Measurements from ENCODE around the gene DSP.

Gene DSP

GRCh38 chr6:7580537-7580926 is 39.1 kb downstream of the DSP start:
- H3K27ac ChIP-seq = peak overlapping the region; percentile 38
- TF ChIP-seq CTCF (conservative IDR thresholded peaks at IDR 0.05; ENCODE audit: low read depth) = no peak
- DNase-seq (ENCODE audit: low spot score) = no peak
- ChIA-PET POLR2A (ENCODE audit: low non-redundant PET) (no interaction called here), CTCF (interaction anchor here (0.6 to 2.5 kb wide), 3 partner anchors 12 to 295 kb away, joined by 3 to 6 read pairs (median 4); no protein-coding TSS in a partner anchor)

- peak overlapping the region; percentile 38 for H3K27ac ChIP-seq
- DNase-seq (ENCODE audit: low spot score) = no peak
- POLR2A ChIA-PET (ENCODE audit: low non-redundant PET) = no interaction called here
- no peak for TF ChIP-seq CTCF (conservative IDR thresholded peaks at IDR 0.05; ENCODE audit: low read depth)
- CTCF ChIA-PET = interaction anchor here (0.6 to 2.5 kb wide), 3 partner anchors 13 to 162 kb away, joined by 3 to 6 read pairs (median 3); no protein-coding TSS in a partner anchor
Measured at GRCh38 chr6:7580927-7581618, 39.6 kb downstream of the DSP start.

- POLR2A ChIA-PET (ENCODE audit: low non-redundant PET) = no interaction called here
- CTCF ChIA-PET = interaction anchor here (0.6 kb wide), 1 partner anchor 141 kb away, joined by 3 read pairs; no protein-coding TSS in a partner anchor
- TF ChIP-seq CTCF (conservative IDR thresholded peaks at IDR 0.05; ENCODE audit: low read depth) = no peak
- no peak for DNase-seq (ENCODE audit: low spot score)
- peak overlapping the region; percentile 47 for H3K27ac ChIP-seq
Measured at GRCh38 chr6:7585287-7585930, 43.9 kb downstream of the DSP start.

GRCh38 chr6:7587631-7588100 is 46.2 kb downstream of the DSP start:
- ChIA-PET POLR2A (ENCODE audit: low non-redundant PET) (no interaction called here), CTCF (no interaction called here)
- no peak for TF ChIP-seq CTCF (conservative IDR thresholded peaks at IDR 0.05; ENCODE audit: low read depth)
- no peak overlapping the region for H3K27ac ChIP-seq
- DNase-seq (ENCODE audit: low spot score) = peak; percentile 13

GRCh38 chr6:7588506-7588905 is 47.0 kb downstream of the DSP start:
- ChIA-PET CTCF (interaction anchor here (0.6 kb wide), 1 partner anchor 162 kb away, joined by 3 read pairs; no protein-coding TSS in a partner anchor), POLR2A (ENCODE audit: low non-redundant PET) (interaction anchor here (0.6 kb wide), 1 partner anchor 420 kb away, joined by 3 read pairs; no protein-coding TSS in a partner anchor)
- H3K27ac ChIP-seq = peak overlapping the region; percentile 61
- no peak for TF ChIP-seq CTCF (conservative IDR thresholded peaks at IDR 0.05; ENCODE audit: low read depth)
- DNase-seq (ENCODE audit: low spot score) = no peak

- peak; percentile 4 for DNase-seq (ENCODE audit: low spot score)
- ChIA-PET CTCF (no interaction called here), POLR2A (ENCODE audit: low non-redundant PET) (no interaction called here)
- TF ChIP-seq CTCF (conservative IDR thresholded peaks at IDR 0.05; ENCODE audit: low read depth) = no peak
- H3K27ac ChIP-seq = no peak overlapping the region
Measured at GRCh38 chr6:7589221-7589620, 47.8 kb downstream of the DSP start.

All from RWPE1 (cell line).